ENCODE results near the gene SPTBN4.

- TF ChIP-seq, protein P1, sequence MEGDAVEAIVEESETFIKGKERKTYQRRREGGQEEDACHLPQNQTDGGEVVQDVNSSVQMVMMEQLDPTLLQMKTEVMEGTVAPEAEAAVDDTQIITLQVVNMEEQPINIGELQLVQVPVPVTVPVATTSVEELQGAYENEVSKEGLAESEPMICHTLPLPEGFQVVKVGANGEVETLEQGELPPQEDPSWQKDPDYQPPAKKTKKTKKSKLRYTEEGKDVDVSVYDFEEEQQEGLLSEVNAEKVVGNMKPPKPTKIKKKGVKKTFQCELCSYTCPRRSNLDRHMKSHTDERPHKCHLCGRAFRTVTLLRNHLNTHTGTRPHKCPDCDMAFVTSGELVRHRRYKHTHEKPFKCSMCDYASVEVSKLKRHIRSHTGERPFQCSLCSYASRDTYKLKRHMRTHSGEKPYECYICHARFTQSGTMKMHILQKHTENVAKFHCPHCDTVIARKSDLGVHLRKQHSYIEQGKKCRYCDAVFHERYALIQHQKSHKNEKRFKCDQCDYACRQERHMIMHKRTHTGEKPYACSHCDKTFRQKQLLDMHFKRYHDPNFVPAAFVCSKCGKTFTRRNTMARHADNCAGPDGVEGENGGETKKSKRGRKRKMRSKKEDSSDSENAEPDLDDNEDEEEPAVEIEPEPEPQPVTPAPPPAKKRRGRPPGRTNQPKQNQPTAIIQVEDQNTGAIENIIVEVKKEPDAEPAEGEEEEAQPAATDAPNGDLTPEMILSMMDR (IDR thresholded peaks at IDR 0.05; ENCODE audit: insufficient read depth, low read length): no peak
- TF ChIP-seq POLR2AphosphoS5 (IDR thresholded peaks at IDR 0.05; ENCODE audit: low read depth) (no peak), REST (IDR thresholded peaks at IDR 0.05; ENCODE audit: insufficient replicate concordance, low read depth) (no peak), SPI1 (IDR thresholded peaks at IDR 0.05; ENCODE audit: borderline replicate concordance, low read depth) (no peak), GABPA (IDR thresholded peaks at IDR 0.05; ENCODE audit: low read depth) (no peak)
Measured at GRCh38 chr19:40611096-40611495, 144.3 kb downstream of the SPTBN4 start.
